Measurements from ENCODE around the gene ZNF536. TPM values are rescaled to one million over a fixed set of nuclear protein-coding genes. Genes with fewer than 3 reads are reported as not detected.

Gene ZNF536
- total and polyA plus RNA-seq, 9 of the 15 experiments (the other 6 are each of a cell fraction or from before 2014, with no cell fraction given): not detected

DNA sequence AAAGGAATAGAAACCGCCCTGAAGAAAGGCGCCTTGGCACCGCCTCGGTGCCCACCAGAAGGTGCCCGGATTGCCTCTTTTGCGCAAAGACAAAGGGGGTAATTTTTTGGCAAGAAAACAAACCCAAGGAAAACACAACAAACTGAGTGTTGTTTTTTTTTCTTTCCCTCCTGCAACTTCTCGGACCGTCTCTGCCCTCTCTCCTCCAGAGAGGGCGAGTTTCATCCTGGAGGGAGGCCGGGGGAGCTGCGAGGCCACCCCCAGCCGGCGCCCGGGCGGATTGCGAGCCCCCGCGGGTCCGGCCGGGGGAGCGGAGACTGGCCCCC lies 2.3 kb downstream of the ZNF536 start (continued):
- TF ChIP-seq ZNF143 (CRISPR knock-in tag; IDR thresholded peaks at IDR 0.05) (no peak), ASH1L (IDR thresholded peaks at IDR 0.05; ENCODE audit: borderline replicate concordance, low read depth, partially characterized antibody) (no peak), TRIM28 (IDR thresholded peaks at IDR 0.05) (no peak), CBX1 (IDR thresholded peaks at IDR 0.05; ENCODE audit: low read depth) (no peak), STAT5A (IDR thresholded peaks at IDR 0.05; ENCODE audit: borderline replicate concordance, low read length) (no peak)
- TF ChIP-seq, protein P1, sequence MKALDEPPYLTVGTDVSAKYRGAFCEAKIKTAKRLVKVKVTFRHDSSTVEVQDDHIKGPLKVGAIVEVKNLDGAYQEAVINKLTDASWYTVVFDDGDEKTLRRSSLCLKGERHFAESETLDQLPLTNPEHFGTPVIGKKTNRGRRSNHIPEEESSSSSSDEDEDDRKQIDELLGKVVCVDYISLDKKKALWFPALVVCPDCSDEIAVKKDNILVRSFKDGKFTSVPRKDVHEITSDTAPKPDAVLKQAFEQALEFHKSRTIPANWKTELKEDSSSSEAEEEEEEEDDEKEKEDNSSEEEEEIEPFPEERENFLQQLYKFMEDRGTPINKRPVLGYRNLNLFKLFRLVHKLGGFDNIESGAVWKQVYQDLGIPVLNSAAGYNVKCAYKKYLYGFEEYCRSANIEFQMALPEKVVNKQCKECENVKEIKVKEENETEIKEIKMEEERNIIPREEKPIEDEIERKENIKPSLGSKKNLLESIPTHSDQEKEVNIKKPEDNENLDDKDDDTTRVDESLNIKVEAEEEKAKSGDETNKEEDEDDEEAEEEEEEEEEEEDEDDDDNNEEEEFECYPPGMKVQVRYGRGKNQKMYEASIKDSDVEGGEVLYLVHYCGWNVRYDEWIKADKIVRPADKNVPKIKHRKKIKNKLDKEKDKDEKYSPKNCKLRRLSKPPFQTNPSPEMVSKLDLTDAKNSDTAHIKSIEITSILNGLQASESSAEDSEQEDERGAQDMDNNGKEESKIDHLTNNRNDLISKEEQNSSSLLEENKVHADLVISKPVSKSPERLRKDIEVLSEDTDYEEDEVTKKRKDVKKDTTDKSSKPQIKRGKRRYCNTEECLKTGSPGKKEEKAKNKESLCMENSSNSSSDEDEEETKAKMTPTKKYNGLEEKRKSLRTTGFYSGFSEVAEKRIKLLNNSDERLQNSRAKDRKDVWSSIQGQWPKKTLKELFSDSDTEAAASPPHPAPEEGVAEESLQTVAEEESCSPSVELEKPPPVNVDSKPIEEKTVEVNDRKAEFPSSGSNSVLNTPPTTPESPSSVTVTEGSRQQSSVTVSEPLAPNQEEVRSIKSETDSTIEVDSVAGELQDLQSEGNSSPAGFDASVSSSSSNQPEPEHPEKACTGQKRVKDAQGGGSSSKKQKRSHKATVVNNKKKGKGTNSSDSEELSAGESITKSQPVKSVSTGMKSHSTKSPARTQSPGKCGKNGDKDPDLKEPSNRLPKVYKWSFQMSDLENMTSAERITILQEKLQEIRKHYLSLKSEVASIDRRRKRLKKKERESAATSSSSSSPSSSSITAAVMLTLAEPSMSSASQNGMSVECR (CRISPR knock-in tag; IDR thresholded peaks at IDR 0.05): no peak

DNA sequence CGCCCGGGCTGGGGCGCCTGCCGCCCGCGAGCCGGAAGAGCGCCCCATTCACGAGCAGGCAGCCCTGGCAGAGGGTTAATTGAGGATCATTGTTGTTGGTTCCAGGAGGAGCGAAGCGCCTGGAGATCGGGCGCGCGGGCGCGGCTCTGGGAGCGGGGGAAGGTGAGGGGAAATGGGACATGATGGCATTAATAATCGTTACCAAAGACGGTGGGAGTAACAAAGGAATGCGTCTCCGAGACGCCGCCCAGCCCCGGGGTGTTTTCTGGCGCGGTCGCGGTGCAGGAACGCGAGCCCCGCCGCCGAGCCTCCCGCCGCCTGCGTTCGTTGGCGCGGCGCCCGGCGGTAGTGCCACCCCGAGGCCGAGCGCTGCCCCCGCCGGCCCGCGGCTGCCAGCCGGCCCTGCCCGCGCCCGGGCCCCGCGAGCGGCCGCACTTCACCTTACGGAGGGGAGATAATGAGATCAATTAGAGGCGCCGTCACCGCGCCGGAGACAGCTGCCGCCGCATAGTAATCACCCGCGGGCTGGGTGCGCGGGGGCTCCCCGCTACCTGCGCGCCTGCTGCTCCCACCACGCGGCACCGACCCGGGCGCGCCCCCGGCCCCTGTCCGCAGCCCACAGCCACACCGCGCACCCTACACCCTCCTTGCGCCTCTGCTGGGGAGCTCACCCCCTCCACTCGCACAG lies 2.8 kb downstream of the ZNF536 start:
- 20% methylated on average over 56 of the region's 85 CpGs for WGBS (ENCODE audit: insufficient coverage, low coverage, missing lambda C conversion rate)
- H2AFZ ChIP-seq (ENCODE audit: low read depth, low read length): no peak overlapping the region
- FAIRE-seq: no peak
- no peaks in the 10 kb centered on the region for H3K9me1 ChIP-seq (ENCODE audit: control insufficient read depth, insufficient read depth, low read length)
- H3K27ac ChIP-seq (ENCODE audit: extremely low read depth, low read depth, low read length): no peak overlapping the region
- intact Hi-C loops (cut with micrococcal nuclease) (no loop called here), in situ Hi-C loops (cut with MboI) (no loop called here)
- H3K36me3 ChIP-seq (ENCODE audit: control insufficient read depth, insufficient read depth, low read length): no peaks in the 10 kb centered on the region
- no peak for ATAC-seq
- no TSS peak for BruUV-seq (replicated peaks)
- DNase-seq (ENCODE audit: extremely low read depth in 1 of 4, low spot score in 3 of 4): no peak
- POLR2A ChIA-PET: no interaction called here
- no peaks in the 10 kb centered on the region; the same call in 1 of the 2 replicates for H4K20me1 ChIP-seq (replicated peaks; ENCODE audit: control insufficient read depth, insufficient read depth, low read length)
- CTCF ChIA-PET (ENCODE audit: low intra/inter-chr PET ratio): no interaction called here
- H3K27me3 ChIP-seq (ENCODE audit: control insufficient read depth in 2 of 2, insufficient read depth in 2 of 2, low read length in 2 of 2): peaks cover 0 to 23% of the 10 kb centered on the region in 2 experiments; a peak in 4 of 5 replicates
- H3K4me3 ChIP-seq: no peak overlapping the region
- H3K9ac ChIP-seq (ENCODE audit: insufficient read depth in 1 of 2, low read depth in 2 of 2, low read length in 2 of 2): no peak overlapping the region
- no peaks in the 10 kb centered on the region for H3K9me3 ChIP-seq (replicated peaks; ENCODE audit: control insufficient read depth, insufficient read depth, low read depth, low read length)
- H3K79me2 ChIP-seq (ENCODE audit: control insufficient read depth, insufficient read depth, low read length): no peaks in the 10 kb centered on the region
- peaks cover 0 to 7% of the 10 kb centered on the region in 2 experiments; a peak in 1 of 5 replicates for H3K4me1 ChIP-seq (replicated peaks in 1 of 2; ENCODE audit: control insufficient read depth in 2 of 2, insufficient read depth in 2 of 2, low read length in 2 of 2)
- no peak overlapping the region for H3K4me2 ChIP-seq (ENCODE audit: insufficient read depth, low read length)
- no peak for TF ChIP-seq SMAD1 (IDR thresholded peaks at IDR 0.05; ENCODE audit: low read depth, low read length, partially characterized antibody)
- TF ChIP-seq ZNF785 (CRISPR knock-in tag; IDR thresholded peaks at IDR 0.05): no peak
- no peak for TF ChIP-seq ETV6 (IDR thresholded peaks at IDR 0.05; ENCODE audit: borderline replicate concordance in 1 of 2, low read depth in 2 of 2, low read length in 1 of 2)
- no peak for TF ChIP-seq ETV6 (CRISPR knock-in tag; IDR thresholded peaks at IDR 0.05; ENCODE audit: borderline replicate concordance)
- TF ChIP-seq SNRNP70 (optimal IDR thresholded peaks at IDR 0.05; ENCODE audit: low read depth, low read length): no peak
- no peak for TF ChIP-seq ZNF165 (CRISPR knock-in tag; IDR thresholded peaks at IDR 0.05; ENCODE audit: borderline replicate concordance)
- no peak for TF ChIP-seq HDAC6 (IDR thresholded peaks at IDR 0.05; ENCODE audit: low read depth, low read length)
- no peak for TF ChIP-seq SAP30 (IDR thresholded peaks at IDR 0.05; ENCODE audit: borderline replicate concordance, insufficient read depth, low read depth, low read length, poor library complexity, severe bottlenecking)
- TF ChIP-seq, protein P2, sequence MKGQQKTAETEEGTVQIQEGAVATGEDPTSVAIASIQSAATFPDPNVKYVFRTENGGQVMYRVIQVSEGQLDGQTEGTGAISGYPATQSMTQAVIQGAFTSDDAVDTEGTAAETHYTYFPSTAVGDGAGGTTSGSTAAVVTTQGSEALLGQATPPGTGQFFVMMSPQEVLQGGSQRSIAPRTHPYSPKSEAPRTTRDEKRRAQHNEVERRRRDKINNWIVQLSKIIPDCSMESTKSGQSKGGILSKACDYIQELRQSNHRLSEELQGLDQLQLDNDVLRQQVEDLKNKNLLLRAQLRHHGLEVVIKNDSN (CRISPR knock-in tag; IDR thresholded peaks at IDR 0.05): no peak
